RKO (cell line): ENCODE results near the gene PRRC2C.
"Not testable (repeated sequence)": the region's sequence is repeated elsewhere in the genome, so short reads cannot be mapped to it uniquely, and the experiment has no call there.

Experiments
- DNase-seq: peaks from one replicate; pipeline ENCODE4 v3.0.0-alpha.2; 2016; ENCODE audit warnings: low spot score

Gene PRRC2C

GRCh38 chr1:171500803-171501202, 15.5 kb downstream of the PRRC2C start:
- DNase-seq, result no peak

- no peak for DNase-seq
These were observed 16.1 kb downstream of the PRRC2C start for GRCh38 chr1:171501305-171502024.

GRCh38 chr1:171506525-171507304, 21.4 kb downstream of the PRRC2C start:
- DNase-seq, result no peak

- no peak for DNase-seq
These were observed 22.1 kb downstream of the PRRC2C start for GRCh38 chr1:171507435-171507834.

- DNase-seq, result no peak
These were observed 23.9 kb downstream of the PRRC2C start for GRCh38 chr1:171509191-171509590.

- DNase-seq, result no peak
These were observed 28.4 kb downstream of the PRRC2C start for GRCh38 chr1:171513743-171514142.

GRCh38 chr1:171515299-171515698, 30.0 kb downstream of the PRRC2C start:
- DNase-seq, result no peak

- no peak for DNase-seq
These were observed 30.4 kb downstream of the PRRC2C start for GRCh38 chr1:171515741-171516140.

- no peak for DNase-seq
These were observed 36.2 kb downstream of the PRRC2C start for GRCh38 chr1:171521567-171521966.

GRCh38 chr1:171530676-171531075, 45.3 kb downstream of the PRRC2C start:
- no peak for DNase-seq

- no peak for DNase-seq
These were observed 47.2 kb downstream of the PRRC2C start for GRCh38 chr1:171532520-171532919.

- DNase-seq, result no peak
These were observed 60.2 kb downstream of the PRRC2C start for GRCh38 chr1:171545523-171545922.

- DNase-seq, result no peak
These were observed 64.7 kb downstream of the PRRC2C start for GRCh38 chr1:171550050-171550449.

- not testable (repeated sequence) for DNase-seq
These were observed 65.3 kb downstream of the PRRC2C start for GRCh38 chr1:171550598-171551100.

- not testable (repeated sequence) for DNase-seq
These were observed 68.6 kb downstream of the PRRC2C start for GRCh38 chr1:171553960-171554359.

- DNase-seq, result no peak
These were observed 78.3 kb downstream of the PRRC2C start for GRCh38 chr1:171563675-171564074.

GRCh38 chr1:171566467-171566866, 81.1 kb downstream of the PRRC2C start:
- DNase-seq, result no peak

- DNase-seq, result no peak
These were observed 85.0 kb downstream of the PRRC2C start for GRCh38 chr1:171570295-171570694.

GRCh38 chr1:171576144-171576543, 90.8 kb downstream of the PRRC2C start:
- no peak for DNase-seq

- no peak for DNase-seq
These were observed 95.9 kb downstream of the PRRC2C start for GRCh38 chr1:171581226-171581625.

GRCh38 chr1:171581766-171582165, 96.4 kb downstream of the PRRC2C start:
- no peak for DNase-seq

GRCh38 chr1:171582589-171582988, 97.3 kb downstream of the PRRC2C start:
- no peak for DNase-seq

- no peak for DNase-seq
These were observed 98.4 kb downstream of the PRRC2C start for GRCh38 chr1:171583591-171584201.
